ENCODE results near the gene KCNK4. TPM values are rescaled to one million over a fixed set of nuclear protein-coding genes. Genes with fewer than 3 reads are reported as not detected.
A peak's percentile ranks its signal among the peaks of the same experiment; 100 is the strongest.

Gene KCNK4
- total RNA-seq, 1 donor from 2014 or later, result 0.52 TPM

- H3K4me3 ChIP-seq (ENCODE audit: insufficient read depth, low read depth, low read length), result peak overlapping the region; percentile 80
- peak overlapping the region; percentile 55 for H2AFZ ChIP-seq (ENCODE audit: low read depth, low read length)
- Mint-ChIP-seq H3K36me3 (ENCODE audit: low read depth, unreplicated experiment) (peaks cover 7% of the 10 kb centered on the region), H3K9me3 (ENCODE audit: unreplicated experiment) (no peaks in the 10 kb centered on the region), H3K27me3 (ENCODE audit: low read depth, unreplicated experiment) (no peaks in the 10 kb centered on the region), H3K4me1 (ENCODE audit: low read depth, unreplicated experiment) (peaks cover 9% of the 10 kb centered on the region), H3K27ac (ENCODE audit: unreplicated experiment) (peak overlapping the region; percentile 87), H3K4me3 (ENCODE audit: unreplicated experiment) (peak overlapping the region; percentile 91)
- no peak overlapping the region for H3K27ac ChIP-seq (ENCODE audit: low read depth, low read length)
- peak overlapping the region; percentile 88 for H3K9ac ChIP-seq (ENCODE audit: low read length)
- peaks cover 29% of the 10 kb centered on the region for H3K79me2 ChIP-seq (ENCODE audit: insufficient read depth, low read length)
- FAIRE-seq, result no peak
- TF ChIP-seq CTCF (IDR thresholded peaks at IDR 0.05; ENCODE audit: insufficient read depth, low read depth, low read length) (peak; percentile 34), EZH2 (IDR thresholded peaks at IDR 0.05; ENCODE audit: insufficient read depth, low read length) (no peak)
- peaks cover 6% of the 10 kb centered on the region for H3K36me3 ChIP-seq (ENCODE audit: insufficient read depth, low read length)
- H4K20me1 ChIP-seq (ENCODE audit: insufficient read depth, low read length), result peaks cover 29% of the 10 kb centered on the region
- H3K4me2 ChIP-seq (ENCODE audit: low read length), result peak overlapping the region; percentile 99
- H3K27me3 ChIP-seq (ENCODE audit: insufficient read depth, low read length), result no peaks in the 10 kb centered on the region
- H3K9me3 ChIP-seq (ENCODE audit: insufficient read depth, low read depth, low read length), result no peaks in the 10 kb centered on the region
- H3K4me1 ChIP-seq (ENCODE audit: insufficient read depth, low read length), result peaks cover 22% of the 10 kb centered on the region
- DNase-seq (ENCODE audit: low read depth), result no peak
These were observed 38.9 kb upstream of the KCNK4 start for GRCh38 chr11:64252003-64252872.

DNA sequence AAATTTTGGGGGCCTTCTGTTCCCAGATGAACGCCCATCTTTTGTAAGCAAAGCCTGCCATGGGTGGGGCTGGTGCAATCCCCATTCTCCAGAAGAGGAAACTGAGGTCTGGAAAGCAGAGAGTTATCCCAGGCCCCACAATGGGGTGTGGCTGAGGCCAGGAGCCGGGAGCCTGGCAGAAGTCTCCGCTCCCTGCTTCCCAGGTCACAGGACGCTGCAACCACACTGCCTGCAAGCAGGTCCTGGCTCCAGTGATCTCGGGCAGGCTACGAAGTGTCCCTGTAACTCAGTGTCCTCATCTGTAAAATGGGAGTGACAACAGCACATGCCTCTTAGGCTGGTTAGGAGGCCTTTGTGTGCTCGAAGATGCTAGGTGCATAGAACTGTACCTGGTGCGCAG is 38.1 kb upstream of the KCNK4 start:
- H3K4me1 ChIP-seq (ENCODE audit: insufficient read depth, low read length), result peaks cover 18% of the 10 kb centered on the region
- Mint-ChIP-seq H3K36me3 (ENCODE audit: low read depth, unreplicated experiment) (peaks cover 11% of the 10 kb centered on the region), H3K27me3 (ENCODE audit: low read depth, unreplicated experiment) (no peaks in the 10 kb centered on the region), H3K9me3 (ENCODE audit: unreplicated experiment) (no peaks in the 10 kb centered on the region), H3K27ac (ENCODE audit: unreplicated experiment) (no peak overlapping the region), H3K4me3 (ENCODE audit: unreplicated experiment) (peak overlapping the region; percentile 80), H3K4me1 (ENCODE audit: low read depth, unreplicated experiment) (peaks cover 8% of the 10 kb centered on the region)
- H3K36me3 ChIP-seq (ENCODE audit: insufficient read depth, low read length), result peaks cover 8% of the 10 kb centered on the region
- TF ChIP-seq CTCF (IDR thresholded peaks at IDR 0.05; ENCODE audit: insufficient read depth, low read depth, low read length) (no peak), EZH2 (IDR thresholded peaks at IDR 0.05; ENCODE audit: insufficient read depth, low read length) (no peak)
- H3K9ac ChIP-seq (ENCODE audit: low read length), result no peak overlapping the region
- peaks cover 29% of the 10 kb centered on the region for H3K79me2 ChIP-seq (ENCODE audit: insufficient read depth, low read length)
- H3K27ac ChIP-seq (ENCODE audit: low read depth, low read length), result no peak overlapping the region
- H3K4me3 ChIP-seq (ENCODE audit: insufficient read depth, low read depth, low read length), result no peak overlapping the region
- H4K20me1 ChIP-seq (ENCODE audit: insufficient read depth, low read length), result peaks cover 29% of the 10 kb centered on the region
- H3K27me3 ChIP-seq (ENCODE audit: insufficient read depth, low read length), result no peaks in the 10 kb centered on the region
- FAIRE-seq (no peak), DNase-seq (ENCODE audit: low read depth) (no peak)
- H3K9me3 ChIP-seq (ENCODE audit: insufficient read depth, low read depth, low read length), result no peaks in the 10 kb centered on the region
- peak overlapping the region; percentile 99 for H3K4me2 ChIP-seq (ENCODE audit: low read length)
- no peak overlapping the region for H2AFZ ChIP-seq (ENCODE audit: low read depth, low read length)

DNA sequence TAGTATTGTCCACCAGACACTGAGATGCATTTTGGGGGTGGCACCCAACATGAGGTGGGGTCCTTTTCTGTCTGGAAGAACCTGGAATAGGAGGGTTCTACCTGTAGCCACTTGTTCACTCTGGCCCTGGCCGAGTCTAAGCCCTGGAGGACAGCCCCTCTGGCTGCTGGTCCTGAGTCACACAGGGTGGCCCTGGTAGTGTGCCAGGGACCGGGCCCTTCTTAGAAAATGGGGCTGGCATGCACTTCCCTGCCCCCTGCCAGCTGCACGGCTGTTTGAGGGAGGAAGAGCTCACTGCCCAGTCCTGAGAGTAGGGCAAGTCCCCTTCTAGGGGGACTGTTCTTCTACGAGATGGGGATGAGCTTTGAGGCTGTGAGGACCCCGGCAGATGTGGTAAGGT is 37.6 kb upstream of the KCNK4 start:
- Histone ChIP-seq H3K4me3 (ENCODE audit: insufficient read depth, low read depth, low read length) (no peak overlapping the region), H3K9me3 (ENCODE audit: insufficient read depth, low read depth, low read length) (no peaks in the 10 kb centered on the region), H3K4me1 (ENCODE audit: insufficient read depth, low read length) (peaks cover 18% of the 10 kb centered on the region), H3K36me3 (ENCODE audit: insufficient read depth, low read length) (peaks cover 8% of the 10 kb centered on the region), H3K4me2 (ENCODE audit: low read length) (peak overlapping the region; percentile 99), H3K79me2 (ENCODE audit: insufficient read depth, low read length) (peaks cover 29% of the 10 kb centered on the region), H3K9ac (ENCODE audit: low read length) (no peak overlapping the region), H3K27me3 (ENCODE audit: insufficient read depth, low read length) (no peaks in the 10 kb centered on the region), H4K20me1 (ENCODE audit: insufficient read depth, low read length) (peaks cover 29% of the 10 kb centered on the region), H3K27ac (ENCODE audit: low read depth, low read length) (no peak overlapping the region), H2AFZ (ENCODE audit: low read depth, low read length) (no peak overlapping the region)
- TF ChIP-seq EZH2 (IDR thresholded peaks at IDR 0.05; ENCODE audit: insufficient read depth, low read length) (no peak), CTCF (IDR thresholded peaks at IDR 0.05; ENCODE audit: insufficient read depth, low read depth, low read length) (no peak)
- no peak for FAIRE-seq
- no peaks in the 10 kb centered on the region for H3K27me3 Mint-ChIP-seq (ENCODE audit: low read depth, unreplicated experiment)
- H3K4me1 Mint-ChIP-seq (ENCODE audit: low read depth, unreplicated experiment), result peaks cover 8% of the 10 kb centered on the region
- peak overlapping the region; percentile 80 for H3K4me3 Mint-ChIP-seq (ENCODE audit: unreplicated experiment)
- H3K36me3 Mint-ChIP-seq (ENCODE audit: low read depth, unreplicated experiment), result peaks cover 11% of the 10 kb centered on the region
- no peak for DNase-seq (ENCODE audit: low read depth)
- H3K9me3 Mint-ChIP-seq (ENCODE audit: unreplicated experiment), result no peaks in the 10 kb centered on the region
- H3K27ac Mint-ChIP-seq (ENCODE audit: unreplicated experiment), result no peak overlapping the region

Measured in astrocyte (in vitro differentiated cells and primary cell).